ENCODE results near the gene ZKSCAN1. TPM values are rescaled to one million over a fixed set of nuclear protein-coding genes. Genes with fewer than 3 reads are reported as not detected.

ZKSCAN1 gene
- total RNA-seq, 2 donors from 2014 or later: 51.1 to 58.6 TPM

DNA sequence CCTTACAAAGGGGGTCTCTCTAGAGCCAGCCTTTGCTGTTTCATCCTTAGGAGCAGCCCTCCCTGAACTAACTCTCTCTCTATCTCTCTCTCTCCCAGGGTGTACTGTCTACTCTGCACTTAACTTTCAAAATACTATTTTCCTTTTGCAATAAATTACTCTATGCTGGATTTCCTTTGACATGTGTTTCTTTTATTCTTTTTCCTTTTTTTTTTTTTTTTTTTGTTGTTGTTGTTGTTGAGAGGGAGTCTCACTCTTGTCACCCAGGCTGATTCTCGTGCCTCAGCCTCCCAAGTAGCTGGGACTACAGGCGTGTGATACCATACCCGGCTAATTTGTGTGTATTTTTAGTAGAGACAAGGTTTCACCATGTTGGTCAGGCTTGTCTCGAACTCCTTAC lies 67.6 kb downstream of the ZKSCAN1 start:
- peaks cover 24% of the 10 kb centered on the region for H3K4me1 Mint-ChIP-seq
- ATAC-seq (peak; percentile 10), DNase-seq (no peak)
- no peaks in the 10 kb centered on the region for H3K27me3 Mint-ChIP-seq
- peaks cover 6% of the 10 kb centered on the region for H3K36me3 Mint-ChIP-seq (ENCODE audit: low read depth)
- H3K4me3 Mint-ChIP-seq: peak overlapping the region; percentile 96
- H3K9me3 ChIP-seq (ENCODE audit: control insufficient read depth, low read length, poor library complexity, severe bottlenecking): no peaks in the 10 kb centered on the region
- peak overlapping the region; percentile 94 for H3K27ac Mint-ChIP-seq

DNA sequence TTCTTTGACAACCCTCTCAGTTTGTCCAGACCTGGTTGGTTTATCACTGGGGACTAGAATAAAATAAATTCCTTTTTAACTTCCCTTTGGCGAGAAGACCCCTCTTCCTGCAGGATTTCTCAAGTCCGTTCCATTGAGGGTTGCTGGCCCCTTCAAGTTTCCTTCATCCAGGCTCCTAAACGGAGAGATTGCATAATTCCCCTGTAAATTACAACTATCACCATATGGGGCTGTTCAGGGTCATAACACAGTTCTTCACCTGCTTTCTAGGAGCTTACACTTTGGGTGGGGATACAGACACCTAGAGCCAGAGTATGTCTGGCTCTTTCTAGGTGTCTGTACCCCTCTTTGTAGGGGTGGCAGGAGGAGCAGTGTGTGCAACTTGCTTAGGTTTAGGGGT lies 70.1 kb downstream of the ZKSCAN1 start:
- no peaks in the 10 kb centered on the region for H3K27me3 Mint-ChIP-seq
- no peak for DNase-seq
- H3K9me3 ChIP-seq (ENCODE audit: control insufficient read depth, low read length, poor library complexity, severe bottlenecking): no peaks in the 10 kb centered on the region
- ATAC-seq: no peak
- peaks cover 5% of the 10 kb centered on the region for H3K36me3 Mint-ChIP-seq (ENCODE audit: low read depth)
- H3K4me3 Mint-ChIP-seq: no peak overlapping the region
- H3K27ac Mint-ChIP-seq: peak overlapping the region; percentile 27
- H3K4me1 Mint-ChIP-seq: peaks cover 27% of the 10 kb centered on the region

DNA sequence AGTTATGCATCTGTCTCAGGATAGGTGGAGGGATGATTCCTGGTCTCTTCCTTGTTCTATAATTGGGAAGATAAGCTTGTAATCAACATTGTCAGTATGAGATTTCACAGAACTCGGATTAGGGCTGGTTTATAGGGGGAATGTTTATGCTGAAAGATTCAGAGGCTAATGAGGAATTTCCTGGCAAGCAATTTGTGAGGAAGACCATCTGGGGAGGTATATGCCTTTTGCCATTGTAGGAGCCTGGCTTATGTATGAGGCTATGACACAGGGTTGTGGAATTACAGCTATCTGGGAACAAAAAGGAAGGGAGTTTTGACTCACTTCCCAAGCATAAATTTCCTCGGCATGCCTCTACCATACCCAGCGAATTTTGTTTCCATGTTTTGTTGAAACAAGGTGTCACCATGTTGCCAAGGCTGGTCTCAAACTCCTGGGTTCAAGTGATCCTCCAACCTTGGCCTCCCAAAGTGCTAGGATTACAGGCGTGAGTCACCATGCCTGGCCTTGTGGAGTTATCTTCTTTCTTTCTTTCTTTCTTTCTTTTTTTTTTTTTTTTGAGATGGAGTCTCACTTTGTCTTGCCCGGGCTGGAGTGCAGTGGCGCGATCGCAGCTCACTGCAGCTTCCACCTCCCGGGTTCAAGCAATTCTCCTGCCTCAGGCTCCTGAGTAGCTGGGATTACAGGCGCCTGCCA lies 71.8 kb downstream of the ZKSCAN1 start:
- DNase-seq (no peak), ATAC-seq (no peak)
- H3K4me3 Mint-ChIP-seq: no peak overlapping the region
- no peak overlapping the region for H3K27ac Mint-ChIP-seq
- no peaks in the 10 kb centered on the region for H3K9me3 ChIP-seq (ENCODE audit: control insufficient read depth, low read length, poor library complexity, severe bottlenecking)
- H3K27me3 Mint-ChIP-seq: no peaks in the 10 kb centered on the region
- peaks cover 5% of the 10 kb centered on the region for H3K36me3 Mint-ChIP-seq (ENCODE audit: low read depth)
- peaks cover 19% of the 10 kb centered on the region for H3K4me1 Mint-ChIP-seq

DNA sequence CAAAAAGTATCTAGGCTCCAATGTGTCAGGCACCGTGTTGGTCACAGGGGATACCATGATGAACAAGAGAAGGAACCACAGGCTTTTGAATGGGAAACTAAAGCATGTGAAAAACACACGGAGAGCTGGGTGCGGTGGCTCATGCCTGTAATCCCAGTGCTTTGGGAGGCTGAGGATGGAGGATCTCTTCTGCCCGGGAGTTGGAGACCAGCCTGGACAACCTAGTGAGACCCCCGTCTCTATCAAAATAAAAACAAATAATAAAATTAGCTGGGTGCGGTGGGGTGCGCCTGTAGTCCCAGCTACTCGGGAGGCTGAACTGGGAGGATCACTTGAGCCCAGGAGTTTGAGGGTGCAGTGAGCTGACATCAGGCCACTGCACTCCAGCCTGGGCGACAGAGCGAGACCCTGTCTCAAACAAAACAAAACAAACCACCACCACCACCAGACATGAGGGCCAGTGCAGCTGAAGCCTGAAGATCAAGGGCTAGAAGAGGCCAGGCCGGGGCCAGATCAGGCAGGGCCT lies 72.8 kb downstream of the ZKSCAN1 start:
- peaks cover 12% of the 10 kb centered on the region for H3K4me1 Mint-ChIP-seq
- ATAC-seq: no peak
- H3K27me3 Mint-ChIP-seq: no peaks in the 10 kb centered on the region
- peaks cover 6% of the 10 kb centered on the region for H3K36me3 Mint-ChIP-seq (ENCODE audit: low read depth)
- H3K9me3 ChIP-seq (ENCODE audit: control insufficient read depth, low read length, poor library complexity, severe bottlenecking): no peaks in the 10 kb centered on the region
- H3K4me3 Mint-ChIP-seq: peak overlapping the region; percentile 92
- peak overlapping the region; percentile 96 for H3K27ac Mint-ChIP-seq
- no peak for DNase-seq

DNA sequence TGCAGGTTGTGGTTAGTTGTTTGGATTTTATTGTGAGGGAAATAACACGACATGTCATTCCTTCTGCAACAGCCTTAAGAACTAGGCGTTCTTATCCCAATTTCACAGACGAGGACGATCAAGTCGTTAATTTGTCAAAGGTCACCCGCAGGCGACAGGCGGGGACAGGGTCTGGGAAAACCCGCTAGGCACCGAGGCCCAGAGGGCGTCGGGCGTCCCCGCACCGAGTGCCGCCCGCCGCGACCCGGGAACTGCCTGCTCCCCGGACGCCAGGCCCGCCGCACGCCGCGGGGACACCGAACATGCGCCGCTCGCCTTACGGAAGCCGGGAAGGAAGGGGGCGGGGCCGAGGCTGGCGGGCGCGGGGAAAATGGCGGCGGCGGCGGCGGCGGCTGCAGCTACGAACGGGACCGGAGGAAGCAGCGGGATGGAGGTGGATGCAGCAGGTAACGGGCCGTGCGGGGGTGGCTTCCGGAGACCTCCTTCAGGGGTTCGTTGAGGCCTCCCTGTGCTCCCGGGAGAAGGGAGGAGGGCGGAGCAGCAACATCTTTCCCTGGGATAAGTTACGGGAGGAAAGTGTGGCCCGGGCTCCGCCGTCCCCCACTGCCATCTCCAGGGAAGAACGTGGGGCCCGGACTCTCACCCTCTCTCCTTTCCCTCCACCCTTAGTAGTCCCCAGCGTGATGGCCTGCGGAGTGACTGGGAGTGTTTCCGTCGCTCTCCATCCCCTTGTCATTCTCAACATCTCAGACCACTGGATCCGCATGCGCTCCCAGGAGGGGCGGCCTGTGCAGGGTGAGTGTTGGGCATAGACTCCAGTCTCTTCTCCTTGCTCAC lies 73.4 kb downstream of the ZKSCAN1 start, which contains the start of gene COPS6:
Gene COPS6 (plus strand): TSS at position 349 of the 837 bp plus-strand sequence. CDS start 22 bp downstream, at position 371.
- peaks cover 7% of the 10 kb centered on the region for H3K36me3 Mint-ChIP-seq (ENCODE audit: low read depth)

DNA sequence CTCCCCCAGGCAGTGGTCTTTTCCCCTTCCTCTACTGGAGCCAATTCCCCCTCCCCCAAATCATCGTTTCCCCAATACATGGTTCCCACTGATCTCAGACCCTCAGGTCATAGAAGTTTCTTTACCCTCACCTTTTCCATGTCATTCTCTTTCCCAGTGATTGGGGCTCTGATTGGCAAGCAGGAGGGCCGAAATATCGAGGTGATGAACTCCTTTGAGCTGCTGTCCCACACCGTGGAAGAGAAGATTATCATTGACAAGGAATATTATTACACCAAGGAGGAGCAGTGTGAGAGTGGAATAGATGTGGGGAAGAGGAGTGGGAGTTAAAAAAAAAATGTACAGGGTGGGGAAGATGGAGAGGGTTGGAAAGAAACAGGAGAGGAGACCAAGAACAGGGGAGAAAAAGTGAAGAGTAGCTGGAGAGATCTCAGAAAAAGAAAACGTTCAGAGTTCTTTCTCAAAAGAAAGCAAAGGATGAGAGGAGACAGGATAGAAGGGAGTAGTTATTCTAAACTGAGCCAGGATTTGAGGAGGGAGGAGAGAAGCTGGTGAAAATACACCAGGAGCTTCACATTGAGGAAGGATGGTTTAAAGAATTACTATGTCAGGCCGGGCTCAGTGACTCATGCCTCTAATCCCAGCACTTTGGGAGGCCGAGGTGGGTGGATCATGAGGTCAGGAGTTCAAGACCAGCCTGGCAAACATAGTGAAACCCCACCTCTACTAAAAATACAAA lies 74.2 kb downstream of the ZKSCAN1 start:
- peaks cover 12% of the 10 kb centered on the region for H3K4me1 Mint-ChIP-seq
- no peaks in the 10 kb centered on the region for H3K9me3 ChIP-seq (ENCODE audit: control insufficient read depth, low read length, poor library complexity, severe bottlenecking)
- peaks cover 7% of the 10 kb centered on the region for H3K36me3 Mint-ChIP-seq (ENCODE audit: low read depth)
- ATAC-seq (no peak), DNase-seq (no peak)
- H3K4me3 Mint-ChIP-seq: peak overlapping the region; percentile 92
- peak overlapping the region; percentile 96 for H3K27ac Mint-ChIP-seq
- no peaks in the 10 kb centered on the region for H3K27me3 Mint-ChIP-seq

More for the DNA sequence above, 73.4 kb downstream of the ZKSCAN1 start, which contains the start of gene COPS6:
- no peaks in the 10 kb centered on the region for H3K9me3 ChIP-seq (ENCODE audit: control insufficient read depth, low read length, poor library complexity, severe bottlenecking)
- DNase-seq: peak; percentile 82 to 89 (median 87)
- H3K4me3 Mint-ChIP-seq: peak within 1 kb of the TSS; percentile 92
- H3K27ac Mint-ChIP-seq: peak within 1 kb of the TSS; percentile 96
- ATAC-seq: peak; percentile 85
- peaks cover 12% of the 10 kb centered on the region for H3K4me1 Mint-ChIP-seq
- no peaks in the 10 kb centered on the region for H3K27me3 Mint-ChIP-seq

DNA sequence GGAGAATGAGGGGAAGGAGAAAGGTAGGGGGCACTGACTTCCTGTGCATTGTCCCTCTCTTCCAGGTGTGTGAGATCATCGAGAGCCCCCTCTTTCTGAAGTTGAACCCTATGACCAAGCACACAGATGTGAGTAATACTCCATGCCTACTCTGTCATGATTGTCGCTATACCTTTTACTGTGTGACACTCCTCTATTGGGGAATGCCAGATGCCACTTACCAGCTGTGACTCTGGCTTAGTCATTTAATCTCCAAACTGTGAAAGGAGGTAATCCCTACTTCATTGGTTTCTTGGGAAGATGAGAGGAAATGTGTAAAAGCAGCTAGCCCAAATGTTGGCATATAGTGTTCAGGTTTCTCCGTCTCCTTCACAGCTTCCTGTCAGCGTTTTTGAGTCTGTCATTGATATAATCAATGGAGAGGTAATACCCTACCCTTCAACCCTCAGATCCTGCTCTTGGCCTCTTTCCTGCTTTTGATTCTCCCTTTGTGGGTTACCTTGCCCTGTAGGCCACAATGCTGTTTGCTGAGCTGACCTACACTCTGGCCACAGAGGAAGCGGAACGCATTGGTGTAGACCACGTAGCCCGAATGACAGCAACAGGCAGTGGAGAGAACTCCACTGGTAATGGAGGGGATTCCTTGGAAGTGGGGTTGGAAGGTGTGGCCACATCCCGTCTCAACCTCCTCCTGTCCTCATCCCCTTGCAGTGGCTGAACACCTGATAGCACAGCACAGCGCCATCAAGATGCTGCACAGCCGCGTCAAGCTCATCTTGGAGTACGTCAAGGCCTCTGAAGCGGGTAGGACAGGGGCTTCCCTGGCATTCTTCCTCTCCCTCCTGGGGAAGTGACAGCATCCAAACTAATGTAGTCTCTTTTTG lies 75.4 kb downstream of the ZKSCAN1 start:
- ATAC-seq (no peak), DNase-seq (no peak)
- Mint-ChIP-seq H3K4me1 (peaks cover 14% of the 10 kb centered on the region), H3K27me3 (no peaks in the 10 kb centered on the region), H3K4me3 (peak overlapping the region; percentile 92), H3K27ac (peak overlapping the region; percentile 96), H3K36me3 (ENCODE audit: low read depth) (peaks cover 7% of the 10 kb centered on the region)
- H3K9me3 ChIP-seq (ENCODE audit: control insufficient read depth, low read length, poor library complexity, severe bottlenecking): no peaks in the 10 kb centered on the region

Other genes starting within 250 kb of the ZKSCAN1 start
- gene CYP3A4, start 231.4 kb upstream of the ZKSCAN1 start, total RNA-seq: not detected
- gene CYP3A43, start 187.6 kb upstream of the ZKSCAN1 start, total RNA-seq: not detected
- not detected for gene OR2AE1, start 138.6 kb upstream of the ZKSCAN1 start, total RNA-seq
- gene TRIM4, start 96.1 kb upstream of the ZKSCAN1 start, total RNA-seq: 10 to 100 TPM; 25.3 to 27.2 TPM
- under 1 TPM in 1 of 2 donors, not detected in 1; 0.25 TPM for gene GJC3, start 86.0 kb upstream of the ZKSCAN1 start, total RNA-seq
- gene AZGP1, start 39.6 kb upstream of the ZKSCAN1 start, total RNA-seq: not detected
- gene ZSCAN21, start 34.2 kb downstream of the ZKSCAN1 start, total RNA-seq: 1 to 10 TPM; 4.2 to 5.2 TPM
- 10 to 100 TPM; 42.3 to 45.2 TPM for gene ZNF3, start 66.1 kb downstream of the ZKSCAN1 start, total RNA-seq
- gene COPS6, start 73.4 kb downstream of the ZKSCAN1 start, total RNA-seq: 10 to 100 TPM; 62.5 to 64.7 TPM
- 100 to 1,000 TPM; 111 to 119 TPM for gene MCM7, start 85.8 kb downstream of the ZKSCAN1 start, total RNA-seq
- 1 to 10 TPM; 8.6 to 9.3 TPM for gene AP4M1, start 86.0 kb downstream of the ZKSCAN1 start, total RNA-seq
- 10 to 100 TPM; 40.7 to 45.3 TPM for gene TAF6, start 103.8 kb downstream of the ZKSCAN1 start, total RNA-seq
- 10 to 100 TPM; 22.5 to 22.6 TPM for gene CNPY4, start 104.0 kb downstream of the ZKSCAN1 start, total RNA-seq
- gene MBLAC1, start 111.4 kb downstream of the ZKSCAN1 start, total RNA-seq: 1 to 10 TPM; 4.0 to 4.2 TPM
- gene LAMTOR4, start 133.3 kb downstream of the ZKSCAN1 start, total RNA-seq: 100 to 1,000 TPM; 124 to 135 TPM
- gene TRAPPC14, start 143.1 kb downstream of the ZKSCAN1 start, total RNA-seq: 10 to 100 TPM; 45.8 to 46.9 TPM
- gene GAL3ST4, start 153.0 kb downstream of the ZKSCAN1 start, total RNA-seq: 1 to 10 TPM; 5.0 to 6.5 TPM
- 1 to 10 TPM; 5.0 to 8.5 TPM for gene GPC2, start 161.8 kb downstream of the ZKSCAN1 start, total RNA-seq
- 1 to 10 TPM; 4.0 to 4.8 TPM for gene STAG3, start 162.3 kb downstream of the ZKSCAN1 start, total RNA-seq
- gene PVRIG, start 204.4 kb downstream of the ZKSCAN1 start, total RNA-seq: 10 to 100 TPM; 30.1 to 30.5 TPM